Measurements from ENCODE around the gene NUB1.

The NUB1 gene

DNA sequence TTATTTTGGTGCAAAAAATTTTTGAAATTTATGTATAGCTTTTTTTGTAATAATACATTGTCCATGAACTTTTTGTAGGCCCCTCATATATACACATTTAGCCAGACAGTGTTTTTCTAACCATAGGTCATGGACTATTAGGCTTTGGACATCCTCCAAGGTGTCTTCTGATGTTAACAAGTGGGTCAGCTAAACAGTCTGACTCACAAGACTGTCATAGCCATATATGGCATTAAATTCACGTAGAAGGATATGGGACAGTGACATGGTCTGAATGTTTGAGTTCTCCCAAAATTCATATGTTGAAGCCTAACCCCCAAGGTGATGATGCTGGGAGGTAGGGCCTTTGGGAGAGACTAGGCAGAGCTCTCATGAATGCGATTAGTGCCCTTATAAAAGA is 14.0 kb upstream of the NUB1 start:
- DNase-seq (ENCODE audit: low spot score) = no peak
- in situ Hi-C loops (cut with MboI; ENCODE audit: low sequenced_read_pairs, unreplicated experiment) = no loop called here
- TF ChIP-seq CTCF (IDR thresholded peaks at IDR 0.05; ENCODE audit: borderline replicate concordance, control extremely low read depth, extremely low read depth, insufficient read depth, missing control alignments) = no peak

GRCh38 chr7:151330181-151330580 is 11.4 kb upstream of the NUB1 start:
- TF ChIP-seq CTCF (IDR thresholded peaks at IDR 0.05; ENCODE audit: borderline replicate concordance, control extremely low read depth, extremely low read depth, insufficient read depth, missing control alignments) = no peak
- no peak for DNase-seq (ENCODE audit: low spot score)
- in situ Hi-C loops (cut with MboI; ENCODE audit: low sequenced_read_pairs, unreplicated experiment) = no loop called here

GRCh38 chr7:151330661-151331060 is 11.0 kb upstream of the NUB1 start:
- no peak for DNase-seq (ENCODE audit: low spot score)
- in situ Hi-C loops (cut with MboI; ENCODE audit: low sequenced_read_pairs, unreplicated experiment) = no loop called here
- TF ChIP-seq CTCF (IDR thresholded peaks at IDR 0.05; ENCODE audit: borderline replicate concordance, control extremely low read depth, extremely low read depth, insufficient read depth, missing control alignments) = no peak

DNA sequence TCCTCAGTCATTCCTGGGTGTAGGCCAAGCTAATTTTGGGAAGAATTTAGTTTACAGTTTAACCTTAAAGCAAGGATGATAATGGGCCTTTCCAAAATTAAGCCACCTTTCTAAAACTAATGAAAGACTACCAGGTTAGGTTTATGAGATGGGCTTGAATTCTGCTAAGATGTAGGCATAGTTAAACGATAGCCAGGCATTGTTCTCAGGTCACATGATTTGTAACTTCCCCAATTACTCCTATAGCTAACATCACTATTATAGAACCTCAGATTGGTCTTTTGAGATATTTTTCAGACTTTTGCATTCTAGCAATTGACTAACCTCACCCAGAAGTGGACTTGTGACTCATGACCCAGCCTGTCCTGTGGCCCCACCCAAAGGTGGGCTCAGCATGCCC is 7.0 kb upstream of the NUB1 start:
- no peak for DNase-seq (ENCODE audit: low spot score)
- in situ Hi-C loops (cut with MboI; ENCODE audit: low sequenced_read_pairs, unreplicated experiment) = no loop called here
- TF ChIP-seq CTCF (IDR thresholded peaks at IDR 0.05; ENCODE audit: borderline replicate concordance, control extremely low read depth, extremely low read depth, insufficient read depth, missing control alignments) = no peak

DNA sequence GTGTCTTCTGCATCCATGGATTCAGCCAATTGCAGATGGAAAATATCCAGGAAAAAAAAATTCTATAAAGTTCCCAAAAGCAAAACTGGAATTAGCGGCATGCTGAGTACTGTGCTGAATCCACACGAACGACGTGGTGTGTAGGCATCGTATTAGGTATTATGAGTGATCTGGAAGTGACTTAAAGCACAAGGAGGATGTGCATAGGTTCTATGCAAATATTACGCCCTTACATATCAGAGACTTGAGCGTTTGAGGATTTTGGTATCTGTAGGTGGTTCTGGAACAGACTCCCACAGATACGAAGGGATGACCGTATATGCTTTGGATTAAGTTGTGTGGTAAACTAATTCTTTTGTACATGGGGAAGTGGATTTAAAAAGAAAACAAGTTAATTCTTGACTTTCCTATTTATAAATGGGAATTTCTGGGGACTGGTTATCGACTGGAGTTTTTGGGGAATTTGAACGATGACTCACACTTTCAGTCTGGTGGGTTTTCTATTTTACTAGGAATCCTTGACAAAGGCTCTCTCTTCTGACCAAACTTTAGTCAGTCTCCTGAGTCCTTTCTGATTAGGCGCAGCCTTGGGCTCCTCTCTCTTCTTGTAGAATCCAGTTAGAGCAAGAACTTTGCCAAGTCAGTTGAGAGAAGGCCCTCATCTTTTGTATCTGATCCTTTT is 5.4 kb upstream of the NUB1 start:
- in situ Hi-C loops (cut with MboI; ENCODE audit: low sequenced_read_pairs, unreplicated experiment) = no loop called here
- DNase-seq (ENCODE audit: low spot score) = no peak
- no peak for TF ChIP-seq CTCF (IDR thresholded peaks at IDR 0.05; ENCODE audit: borderline replicate concordance, control extremely low read depth, extremely low read depth, insufficient read depth, missing control alignments)

GRCh38 chr7:151337346-151337745 is 4.3 kb upstream of the NUB1 start:
- no peak for DNase-seq (ENCODE audit: low spot score)
- in situ Hi-C loops (cut with MboI; ENCODE audit: low sequenced_read_pairs, unreplicated experiment) = no loop called here
- TF ChIP-seq CTCF (IDR thresholded peaks at IDR 0.05; ENCODE audit: borderline replicate concordance, control extremely low read depth, extremely low read depth, insufficient read depth, missing control alignments) = no peak

Measured in GM13976 (cell line).